ENCODE data around the gene CREB1. TPM values are rescaled to one million over a fixed set of nuclear protein-coding genes. Genes with fewer than 3 reads are reported as not detected.

Gene CREB1
- total and polyA plus RNA-seq, 2 donors (not counting 1 experiment from before 2014, with no cell fraction given) = 37.7 to 47.4 TPM

- H3K4me3 ChIP-seq (replicated peaks in 1 of 4; ENCODE audit: control extremely low read depth in 1 of 4, insufficient read depth in 1 of 4, low read depth in 3 of 4, low read length in 4 of 4) = no peak overlapping the region
- no peak overlapping the region for H2AFZ ChIP-seq (ENCODE audit: low read length)
- peaks cover 2% of the 10 kb centered on the region for H3K4me1 ChIP-seq (ENCODE audit: control insufficient read depth, extremely low read depth, insufficient read depth, low read length)
- no peaks in the 10 kb centered on the region for H3K36me3 ChIP-seq (ENCODE audit: control insufficient read depth, insufficient read depth, low read length)
- peak in 1 of 2 donors; percentile 27 for DNase-seq (ENCODE audit: low read depth in 2 of 2)
- H4K20me1 ChIP-seq (ENCODE audit: control insufficient read depth, extremely low read depth, insufficient read depth, low read length) = no peaks in the 10 kb centered on the region
- no peak for TF ChIP-seq CTCF (conservative IDR thresholded peaks at IDR 0.05 in 1 of 2, IDR thresholded peaks at IDR 0.05 in 1 of 2; ENCODE audit: low read depth in 1 of 2, low read length in 2 of 2)
- no peak for TF ChIP-seq EZH2 (IDR thresholded peaks at IDR 0.05; ENCODE audit: low read length, missing control alignments)
- H3K79me2 ChIP-seq (ENCODE audit: control insufficient read depth, insufficient read depth, low read length) = no peaks in the 10 kb centered on the region
- no peak overlapping the region for H3K27ac ChIP-seq (ENCODE audit: insufficient read depth, low read length)
- no peaks in the 10 kb centered on the region for H3K9me3 ChIP-seq (ENCODE audit: control insufficient read depth, insufficient read depth, low read depth, low read length)
- H3K4me2 ChIP-seq (ENCODE audit: extremely low read depth, insufficient read depth, low read length) = no peak overlapping the region
- no peak overlapping the region for H3K9ac ChIP-seq (ENCODE audit: insufficient read depth, low read length)
- no peaks in the 10 kb centered on the region for H3K27me3 ChIP-seq (ENCODE audit: control insufficient read depth, insufficient read depth, low read length)
These were observed 45.0 kb upstream of the CREB1 start for GRCh38 chr2:207484444-207485391.

DNA sequence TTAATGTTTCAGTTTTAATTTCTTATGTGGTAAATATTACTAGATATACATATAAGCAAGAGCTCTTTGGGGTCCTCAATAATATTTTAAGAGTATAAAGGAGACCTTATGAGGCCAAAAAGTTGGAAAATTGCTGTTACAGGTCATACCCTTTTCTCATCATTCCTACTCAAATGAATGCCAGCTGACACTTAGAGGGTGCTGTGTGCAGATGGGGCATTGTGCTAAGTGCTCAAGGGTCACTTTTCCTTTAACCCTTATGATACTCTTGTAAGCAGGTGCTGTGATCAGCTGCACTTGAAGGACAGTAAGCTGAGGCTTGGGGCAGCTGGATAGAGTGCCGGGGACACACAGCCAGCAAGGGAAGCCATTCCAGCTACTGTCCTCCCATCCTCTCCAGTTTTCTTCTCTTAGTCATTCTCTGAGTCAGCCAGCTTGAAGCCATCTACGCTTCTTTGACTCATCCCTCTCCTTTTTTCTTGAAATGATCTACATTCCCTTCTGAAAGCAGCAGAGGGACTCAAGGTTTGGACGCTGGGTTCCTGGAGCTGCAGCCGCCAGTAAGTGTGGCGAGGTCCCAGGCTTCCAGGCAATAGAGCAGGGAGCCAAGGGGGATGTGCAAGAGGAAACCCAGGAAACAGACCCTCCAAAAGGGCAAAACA is 42.0 kb upstream of the CREB1 start:
- Histone ChIP-seq H3K27ac (ENCODE audit: insufficient read depth, low read length) (no peak overlapping the region), H3K4me1 (ENCODE audit: control insufficient read depth, extremely low read depth, insufficient read depth, low read length) (peaks cover under 1% of the 10 kb centered on the region), H3K27me3 (ENCODE audit: control insufficient read depth, insufficient read depth, low read length) (no peaks in the 10 kb centered on the region), H3K9me3 (ENCODE audit: control insufficient read depth, insufficient read depth, low read depth, low read length) (no peaks in the 10 kb centered on the region), H3K9ac (ENCODE audit: insufficient read depth, low read length) (no peak overlapping the region), H3K4me3 (replicated peaks in 1 of 4; ENCODE audit: control extremely low read depth in 1 of 4, insufficient read depth in 1 of 4, low read depth in 3 of 4, low read length in 4 of 4) (no peak overlapping the region), H2AFZ (ENCODE audit: low read length) (no peak overlapping the region), H3K36me3 (ENCODE audit: control insufficient read depth, insufficient read depth, low read length) (no peaks in the 10 kb centered on the region), H3K4me2 (ENCODE audit: extremely low read depth, insufficient read depth, low read length) (no peak overlapping the region), H3K79me2 (ENCODE audit: control insufficient read depth, insufficient read depth, low read length) (no peaks in the 10 kb centered on the region), H4K20me1 (ENCODE audit: control insufficient read depth, extremely low read depth, insufficient read depth, low read length) (no peaks in the 10 kb centered on the region)
- TF ChIP-seq CTCF (conservative IDR thresholded peaks at IDR 0.05 in 1 of 2, IDR thresholded peaks at IDR 0.05 in 1 of 2; ENCODE audit: low read depth in 1 of 2, low read length in 2 of 2) (no peak), EZH2 (IDR thresholded peaks at IDR 0.05; ENCODE audit: low read length, missing control alignments) (no peak)
- peak; percentile 63 to 93 for DNase-seq (ENCODE audit: low read depth in 2 of 2)

DNA sequence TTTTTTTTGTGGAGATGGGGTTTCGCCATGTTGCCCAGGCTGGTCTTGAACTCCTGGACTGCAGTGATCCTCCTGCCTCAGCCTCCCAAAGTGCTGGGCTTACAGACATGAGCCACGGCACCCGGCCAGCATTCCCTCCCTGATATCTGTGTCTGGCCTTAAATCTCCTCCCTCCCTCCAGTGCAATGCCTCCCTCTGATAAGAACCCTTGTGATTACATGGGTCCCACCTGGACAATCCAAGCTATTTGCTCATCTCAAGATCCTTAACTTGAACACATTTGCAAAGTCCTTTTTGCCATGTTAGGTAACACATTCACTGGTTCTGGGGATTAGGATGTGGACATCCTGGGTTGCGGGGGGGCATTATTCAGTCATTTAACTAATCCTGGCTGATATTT is 40.5 kb upstream of the CREB1 start:
- Histone ChIP-seq H3K4me2 (ENCODE audit: extremely low read depth, insufficient read depth, low read length) (no peak overlapping the region), H3K27me3 (ENCODE audit: control insufficient read depth, insufficient read depth, low read length) (no peaks in the 10 kb centered on the region), H3K4me1 (ENCODE audit: control insufficient read depth, extremely low read depth, insufficient read depth, low read length) (no peaks in the 10 kb centered on the region), H3K9me3 (ENCODE audit: control insufficient read depth, insufficient read depth, low read depth, low read length) (no peaks in the 10 kb centered on the region), H4K20me1 (ENCODE audit: control insufficient read depth, extremely low read depth, insufficient read depth, low read length) (no peaks in the 10 kb centered on the region), H3K79me2 (ENCODE audit: control insufficient read depth, insufficient read depth, low read length) (no peaks in the 10 kb centered on the region), H2AFZ (ENCODE audit: low read length) (no peak overlapping the region), H3K36me3 (ENCODE audit: control insufficient read depth, insufficient read depth, low read length) (no peaks in the 10 kb centered on the region), H3K9ac (ENCODE audit: insufficient read depth, low read length) (no peak overlapping the region), H3K4me3 (replicated peaks in 1 of 4; ENCODE audit: control extremely low read depth in 1 of 4, insufficient read depth in 1 of 4, low read depth in 3 of 4, low read length in 4 of 4) (no peak overlapping the region), H3K27ac (ENCODE audit: insufficient read depth, low read length) (no peak overlapping the region)
- DNase-seq (ENCODE audit: low read depth in 2 of 2) = no peak
- TF ChIP-seq CTCF (conservative IDR thresholded peaks at IDR 0.05 in 1 of 2, IDR thresholded peaks at IDR 0.05 in 1 of 2; ENCODE audit: low read depth in 1 of 2, low read length in 2 of 2) (no peak), EZH2 (IDR thresholded peaks at IDR 0.05; ENCODE audit: low read length, missing control alignments) (no peak)
